Measurements from ENCODE around the gene NFATC2IP.

Gene NFATC2IP

DNA sequence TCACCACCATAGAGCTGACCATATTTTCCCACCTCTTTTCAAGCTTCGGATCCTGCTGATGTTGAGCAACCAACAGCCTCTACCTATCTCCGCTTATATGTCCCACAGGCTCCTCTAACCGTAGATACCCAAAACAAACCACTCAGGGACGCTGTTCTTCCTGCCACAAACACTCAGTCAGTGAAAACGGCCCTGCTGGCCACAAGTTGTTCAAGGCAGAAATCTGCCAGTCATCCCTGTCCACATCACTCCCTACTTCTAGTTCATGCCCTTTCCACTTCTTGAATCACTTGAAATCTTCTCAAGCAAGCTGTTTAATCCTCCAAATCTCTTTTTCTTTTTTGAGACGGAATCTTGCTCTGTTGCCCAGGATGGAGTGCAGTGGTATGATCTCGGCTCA, 33.6 kb upstream of the NFATC2IP start:
- Histone ChIP-seq H3K4me1 (ENCODE audit: low read depth, poor library complexity, severe bottlenecking) (no peaks in the 10 kb centered on the region), H4K20me1 (ENCODE audit: insufficient read depth) (no peaks in the 10 kb centered on the region), H3K4me3 (IDR thresholded peaks at IDR 0.05; ENCODE audit: insufficient read depth, low read depth, low read length) (no peak overlapping the region), H3K4me2 (no peak overlapping the region), H2AFZ (ENCODE audit: low read depth) (no peak overlapping the region), H3K27me3 (ENCODE audit: insufficient read depth, low read depth) (no peaks in the 10 kb centered on the region), H3K9ac (no peak overlapping the region), H3K79me2 (ENCODE audit: insufficient read depth, low read depth) (no peaks in the 10 kb centered on the region), H3K27ac (no peak overlapping the region), H3K36me3 (ENCODE audit: insufficient read depth) (no peaks in the 10 kb centered on the region)
- TF ChIP-seq, protein P1, sequence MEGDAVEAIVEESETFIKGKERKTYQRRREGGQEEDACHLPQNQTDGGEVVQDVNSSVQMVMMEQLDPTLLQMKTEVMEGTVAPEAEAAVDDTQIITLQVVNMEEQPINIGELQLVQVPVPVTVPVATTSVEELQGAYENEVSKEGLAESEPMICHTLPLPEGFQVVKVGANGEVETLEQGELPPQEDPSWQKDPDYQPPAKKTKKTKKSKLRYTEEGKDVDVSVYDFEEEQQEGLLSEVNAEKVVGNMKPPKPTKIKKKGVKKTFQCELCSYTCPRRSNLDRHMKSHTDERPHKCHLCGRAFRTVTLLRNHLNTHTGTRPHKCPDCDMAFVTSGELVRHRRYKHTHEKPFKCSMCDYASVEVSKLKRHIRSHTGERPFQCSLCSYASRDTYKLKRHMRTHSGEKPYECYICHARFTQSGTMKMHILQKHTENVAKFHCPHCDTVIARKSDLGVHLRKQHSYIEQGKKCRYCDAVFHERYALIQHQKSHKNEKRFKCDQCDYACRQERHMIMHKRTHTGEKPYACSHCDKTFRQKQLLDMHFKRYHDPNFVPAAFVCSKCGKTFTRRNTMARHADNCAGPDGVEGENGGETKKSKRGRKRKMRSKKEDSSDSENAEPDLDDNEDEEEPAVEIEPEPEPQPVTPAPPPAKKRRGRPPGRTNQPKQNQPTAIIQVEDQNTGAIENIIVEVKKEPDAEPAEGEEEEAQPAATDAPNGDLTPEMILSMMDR (conservative IDR thresholded peaks at IDR 0.05; ENCODE audit: low read depth, low read length): no peak

DNA sequence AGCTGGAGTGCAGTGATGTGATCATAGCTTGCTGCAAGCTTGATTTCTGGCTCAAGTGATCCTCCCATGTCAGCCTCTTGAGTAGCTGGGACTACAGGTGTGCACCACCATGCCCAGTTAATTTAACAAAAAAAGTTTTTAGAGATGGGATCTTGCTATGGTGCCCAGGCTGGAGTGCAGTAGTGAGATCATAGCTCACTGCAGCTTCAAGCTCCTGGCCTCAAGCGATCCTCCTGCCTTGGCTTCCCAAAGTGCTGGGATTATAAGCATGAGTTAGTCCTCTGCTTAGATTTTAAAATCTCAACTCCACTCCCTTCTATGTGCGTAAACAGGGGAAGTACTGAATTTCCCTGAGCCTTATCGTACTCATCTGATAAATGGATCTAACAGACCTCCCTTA, 32.0 kb upstream of the NFATC2IP start:
- H3K4me2 ChIP-seq: no peak overlapping the region
- H4K20me1 ChIP-seq (ENCODE audit: insufficient read depth): no peaks in the 10 kb centered on the region
- H3K4me3 ChIP-seq (IDR thresholded peaks at IDR 0.05; ENCODE audit: insufficient read depth, low read depth, low read length): no peak overlapping the region
- H3K4me1 ChIP-seq (ENCODE audit: low read depth, poor library complexity, severe bottlenecking): peaks cover 12% of the 10 kb centered on the region
- no peak overlapping the region for H3K9ac ChIP-seq
- no peaks in the 10 kb centered on the region for H3K79me2 ChIP-seq (ENCODE audit: insufficient read depth, low read depth)
- TF ChIP-seq, protein P1 (conservative IDR thresholded peaks at IDR 0.05; ENCODE audit: low read depth, low read length): no peak
- no peaks in the 10 kb centered on the region for H3K27me3 ChIP-seq (ENCODE audit: insufficient read depth, low read depth)
- no peak overlapping the region for H3K27ac ChIP-seq
- H3K36me3 ChIP-seq (ENCODE audit: insufficient read depth): no peaks in the 10 kb centered on the region
- no peak overlapping the region for H2AFZ ChIP-seq (ENCODE audit: low read depth)

DNA sequence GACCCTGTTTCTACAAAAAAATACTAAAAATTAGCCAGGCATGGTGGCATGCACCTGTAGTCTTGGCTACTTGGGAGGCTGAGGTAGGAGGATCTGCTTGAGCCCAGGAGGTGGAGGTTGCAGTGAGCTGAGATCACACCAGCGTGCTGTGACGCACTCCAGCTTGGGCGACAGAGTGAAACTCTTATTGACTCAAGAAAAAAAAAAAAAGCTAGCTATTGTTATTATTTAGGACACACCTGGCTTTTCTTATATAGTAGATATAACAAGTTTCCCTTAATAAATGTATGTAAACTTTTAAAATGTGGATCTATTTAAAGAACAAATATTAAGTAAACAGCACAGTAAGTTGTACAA, 27.5 kb upstream of the NFATC2IP start:
- Histone ChIP-seq H3K27ac (peak overlapping the region; percentile 40; the same call in 1 of the 2 replicates), H3K79me2 (ENCODE audit: insufficient read depth, low read depth) (no peaks in the 10 kb centered on the region), H3K27me3 (ENCODE audit: insufficient read depth, low read depth) (no peaks in the 10 kb centered on the region), H3K36me3 (ENCODE audit: insufficient read depth) (no peaks in the 10 kb centered on the region), H3K4me2 (peak overlapping the region; percentile 99; the same call in 1 of the 2 replicates), H3K4me1 (ENCODE audit: low read depth, poor library complexity, severe bottlenecking) (peaks cover 27% of the 10 kb centered on the region), H3K4me3 (IDR thresholded peaks at IDR 0.05; ENCODE audit: insufficient read depth, low read depth, low read length) (no peak overlapping the region), H3K9ac (no peak overlapping the region; the same call in 1 of the 2 replicates), H2AFZ (ENCODE audit: low read depth) (no peak overlapping the region), H4K20me1 (ENCODE audit: insufficient read depth) (no peaks in the 10 kb centered on the region)
- TF ChIP-seq, protein P1 (conservative IDR thresholded peaks at IDR 0.05; ENCODE audit: low read depth, low read length): no peak

DNA sequence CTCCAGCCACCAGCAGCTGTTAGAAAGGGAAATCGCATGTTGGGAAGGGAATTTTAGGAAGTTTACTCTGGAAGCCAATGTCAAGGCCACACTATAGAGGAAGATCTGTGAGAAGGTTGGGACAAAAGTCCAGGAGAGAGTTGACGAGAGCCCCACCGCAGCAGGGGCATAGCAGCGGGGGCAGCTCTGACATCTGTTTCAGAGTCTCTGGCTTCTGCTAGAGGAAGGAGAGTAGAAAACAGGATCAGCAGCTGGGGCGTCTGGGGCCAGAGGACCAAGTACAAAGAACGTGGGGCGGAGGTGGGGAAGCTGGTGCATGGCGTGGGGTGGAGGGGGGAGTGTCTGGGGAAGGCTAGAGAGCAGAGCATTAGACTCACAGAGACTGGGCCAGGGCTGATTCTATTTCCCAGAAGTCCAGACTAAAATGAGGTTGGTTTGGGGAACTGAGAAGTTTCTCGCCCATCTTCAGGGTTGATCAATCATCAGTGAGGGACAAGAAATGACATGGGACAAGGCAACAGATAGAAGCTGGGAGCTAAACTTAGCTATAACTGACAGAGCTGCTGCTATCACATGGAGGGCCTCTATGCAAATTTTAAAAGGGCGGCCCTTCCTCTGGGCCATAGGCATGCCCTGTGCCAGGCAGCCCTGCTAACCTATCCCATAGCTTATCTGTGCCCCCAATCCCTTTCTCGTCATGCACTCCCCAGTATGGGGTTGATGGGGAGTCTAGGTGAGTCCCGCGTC, 26.9 kb upstream of the NFATC2IP start:
- Histone ChIP-seq H3K9ac (peak overlapping the region; percentile 11; the same call in 1 of the 2 replicates), H2AFZ (ENCODE audit: low read depth) (peak overlapping the region; percentile 82), H3K27ac (peak overlapping the region; percentile 40; the same call in 1 of the 2 replicates), H3K79me2 (ENCODE audit: insufficient read depth, low read depth) (no peaks in the 10 kb centered on the region), H3K4me1 (ENCODE audit: low read depth, poor library complexity, severe bottlenecking) (peaks cover 30% of the 10 kb centered on the region), H3K4me2 (peak overlapping the region; percentile 99), H3K4me3 (IDR thresholded peaks at IDR 0.05; ENCODE audit: insufficient read depth, low read depth, low read length) (no peak overlapping the region), H4K20me1 (ENCODE audit: insufficient read depth) (no peaks in the 10 kb centered on the region), H3K27me3 (ENCODE audit: insufficient read depth, low read depth) (no peaks in the 10 kb centered on the region), H3K36me3 (ENCODE audit: insufficient read depth) (no peaks in the 10 kb centered on the region)
- TF ChIP-seq, protein P1 (conservative IDR thresholded peaks at IDR 0.05; ENCODE audit: low read depth, low read length): no peak

All from KMS-11 (cell line).